ENCODE data around the gene TEX51. TPM values are rescaled to one million over a fixed set of nuclear protein-coding genes. Genes with fewer than 3 reads are reported as not detected.

TEX51 gene
- total RNA-seq, 4 donors from 2014 or later, result not detected

DNA sequence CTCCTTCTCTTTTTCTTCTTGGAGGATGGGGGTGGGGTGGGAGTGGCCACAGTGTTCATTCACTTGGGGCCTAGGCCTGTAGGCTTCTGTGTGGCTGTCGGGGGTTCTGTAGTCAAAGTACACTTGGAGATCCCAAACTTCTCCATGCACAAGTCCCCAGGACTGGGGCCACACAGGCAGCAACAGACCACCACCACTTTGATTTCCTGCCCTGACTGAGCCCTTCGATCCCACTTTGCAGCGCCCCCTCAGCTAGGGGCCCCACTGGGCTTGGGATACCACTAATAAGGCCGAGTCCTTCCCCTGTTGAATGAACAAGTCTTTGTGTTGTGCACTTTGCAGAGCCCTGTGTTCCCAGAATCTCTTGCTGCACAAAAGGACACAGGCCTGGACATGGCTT, 5.5 kb upstream of the TEX51 start:
- Histone ChIP-seq H3K36me3 (no peaks in the 10 kb centered on the region), H3K9me3 (no peaks in the 10 kb centered on the region), H3K4me1 (no peaks in the 10 kb centered on the region), H3K27ac (no peak overlapping the region), H3K4me3 (no peak overlapping the region), H3K27me3 (no peaks in the 10 kb centered on the region)
- intact Hi-C loops (cut with DNase I; ENCODE audit: low total_unique reads) (no loop called here), in situ Hi-C loops (cut with MboI; ENCODE audit: low pct_ligation_motif_present in 1 of 4, low pct_unique_long_range_greater_than_20kb in 1 of 4, low sequenced_read_pairs in 3 of 4) (no loop called here)
- DNase-seq, result no peak
- 94% methylated on average over 4 of the region's 4 CpGs; no CpG with 5 or more reads in 1 of the 2 donors for WGBS, 2 donors (ENCODE audit: low coverage in 1 of 2)
- TF ChIP-seq CTCF (IDR thresholded peaks at IDR 0.05) (no peak), POLR2A (IDR thresholded peaks at IDR 0.05) (no peak), POLR2AphosphoS5 (IDR thresholded peaks at IDR 0.05) (no peak), EP300 (IDR thresholded peaks at IDR 0.05; ENCODE audit: low read depth) (no peak)

DNA sequence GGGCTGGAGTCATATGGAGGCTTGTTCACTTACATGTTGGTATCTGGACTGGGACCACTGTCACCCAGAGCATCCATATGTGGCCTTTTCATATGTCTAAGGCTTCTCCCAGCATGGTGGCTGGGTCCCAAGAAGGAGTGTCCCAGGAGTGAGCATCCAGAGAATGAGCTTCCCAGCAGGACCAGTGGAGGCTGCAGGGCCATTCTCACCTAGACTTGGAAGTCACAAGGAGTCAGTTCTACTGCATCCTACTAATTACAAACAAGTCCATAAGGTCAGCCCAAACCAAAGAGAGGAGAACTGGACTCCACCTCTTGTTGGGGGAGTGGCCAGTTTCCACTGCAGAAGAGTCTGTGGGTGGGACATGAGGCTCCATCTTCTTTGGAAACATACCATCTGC, 5.1 kb upstream of the TEX51 start:
- Histone ChIP-seq H3K9me3 (no peaks in the 10 kb centered on the region), H3K27ac (no peak overlapping the region), H3K4me1 (no peaks in the 10 kb centered on the region), H3K36me3 (no peaks in the 10 kb centered on the region), H3K4me3 (no peak overlapping the region), H3K27me3 (no peaks in the 10 kb centered on the region)
- in situ Hi-C loops (cut with MboI; ENCODE audit: low pct_ligation_motif_present in 1 of 4, low pct_unique_long_range_greater_than_20kb in 1 of 4, low sequenced_read_pairs in 3 of 4), result no loop called here
- no peak for DNase-seq
- TF ChIP-seq CTCF (IDR thresholded peaks at IDR 0.05) (no peak), POLR2AphosphoS5 (IDR thresholded peaks at IDR 0.05) (no peak), POLR2A (IDR thresholded peaks at IDR 0.05) (no peak), EP300 (IDR thresholded peaks at IDR 0.05; ENCODE audit: low read depth) (no peak)
- intact Hi-C loops (cut with DNase I; ENCODE audit: low total_unique reads), result no loop called here

GRCh38 chr2:126894082-126894481, 4.6 kb upstream of the TEX51 start:
- H3K9me3 ChIP-seq, result no peaks in the 10 kb centered on the region
- no peak overlapping the region for H3K4me3 ChIP-seq
- TF ChIP-seq EP300 (IDR thresholded peaks at IDR 0.05; ENCODE audit: low read depth) (no peak), CTCF (IDR thresholded peaks at IDR 0.05) (no peak), POLR2A (IDR thresholded peaks at IDR 0.05) (no peak), POLR2AphosphoS5 (IDR thresholded peaks at IDR 0.05) (no peak)
- no peaks in the 10 kb centered on the region for H3K4me1 ChIP-seq
- no peaks in the 10 kb centered on the region for H3K36me3 ChIP-seq
- no peaks in the 10 kb centered on the region for H3K27me3 ChIP-seq
- in situ Hi-C loops (cut with MboI; ENCODE audit: low pct_ligation_motif_present in 1 of 4, low pct_unique_long_range_greater_than_20kb in 1 of 4, low sequenced_read_pairs in 3 of 4) (no loop called here), intact Hi-C loops (cut with DNase I; ENCODE audit: low total_unique reads) (no loop called here)
- WGBS, 2 donors (ENCODE audit: low coverage in 1 of 2), result 91% methylated on average over 1 of the region's 1 CpG; no CpG with 5 or more reads in 1 of the 2 donors
- no peak overlapping the region for H3K27ac ChIP-seq
- DNase-seq, result no peak

- WGBS, 2 donors (ENCODE audit: low coverage in 1 of 2), result 85% methylated on average over 9 of the region's 9 CpGs; no CpG with 5 or more reads in 1 of the 2 donors
- TF ChIP-seq POLR2AphosphoS5 (IDR thresholded peaks at IDR 0.05), result no peak
- TF ChIP-seq CTCF (IDR thresholded peaks at IDR 0.05), result no peak
- no peak for TF ChIP-seq POLR2A (IDR thresholded peaks at IDR 0.05)
- no peak for TF ChIP-seq EP300 (IDR thresholded peaks at IDR 0.05; ENCODE audit: low read depth)
These were observed 4.0 kb upstream of the TEX51 start for GRCh38 chr2:126894585-126895182.

More at GRCh38 chr2:126894585-126895182, 4.0 kb upstream of the TEX51 start:
- intact Hi-C loops (cut with DNase I; ENCODE audit: low total_unique reads) (no loop called here), in situ Hi-C loops (cut with MboI; ENCODE audit: low pct_ligation_motif_present in 1 of 4, low pct_unique_long_range_greater_than_20kb in 1 of 4, low sequenced_read_pairs in 3 of 4) (no loop called here)
- H3K27me3 ChIP-seq, result no peaks in the 10 kb centered on the region
- H3K9me3 ChIP-seq, result no peaks in the 10 kb centered on the region
- no peaks in the 10 kb centered on the region for H3K36me3 ChIP-seq
- no peak overlapping the region for H3K27ac ChIP-seq
- no peaks in the 10 kb centered on the region for H3K4me1 ChIP-seq
- H3K4me3 ChIP-seq, result no peak overlapping the region
- DNase-seq, result no peak
